Measurements from ENCODE around the gene GLYATL1. TPM values are rescaled to one million over a fixed set of nuclear protein-coding genes. Genes with fewer than 3 reads are reported as not detected.

GLYATL1 gene, protein sequence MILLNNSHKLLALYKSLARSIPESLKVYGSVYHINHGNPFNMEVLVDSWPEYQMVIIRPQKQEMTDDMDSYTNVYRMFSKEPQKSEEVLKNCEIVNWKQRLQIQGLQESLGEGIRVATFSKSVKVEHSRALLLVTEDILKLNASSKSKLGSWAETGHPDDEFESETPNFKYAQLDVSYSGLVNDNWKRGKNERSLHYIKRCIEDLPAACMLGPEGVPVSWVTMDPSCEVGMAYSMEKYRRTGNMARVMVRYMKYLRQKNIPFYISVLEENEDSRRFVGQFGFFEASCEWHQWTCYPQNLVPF
- polyA plus RNA-seq (2011; rRNA removed) (0.26 and 0.49 TPM in 2 replicates), polyA minus RNA-seq (2011; rRNA and poly(A)+ RNA removed) (0.52 TPM in 1 of 2 replicates, not detected in the other)

DNA sequence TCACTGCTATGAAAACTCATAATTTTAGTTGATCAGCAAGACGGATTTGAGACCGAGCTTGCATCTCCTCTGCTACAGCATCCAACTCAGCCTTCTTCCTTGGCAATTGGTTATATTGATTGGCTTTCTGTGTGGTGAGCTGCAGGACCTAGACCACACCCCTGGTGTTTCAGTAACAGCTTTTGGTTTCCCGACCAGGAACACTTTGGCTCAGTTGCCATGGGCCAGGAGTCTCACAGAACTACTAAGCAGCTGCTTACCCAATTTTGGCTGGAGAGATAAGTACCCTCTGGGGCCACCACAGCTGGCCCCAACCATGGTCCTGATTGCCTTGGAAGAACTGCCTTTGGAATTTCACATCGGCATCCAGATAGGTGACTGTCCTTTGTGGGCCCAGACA lies at the start of gene GLYATL1:
Gene GLYATL1 (plus strand): TSS at position 212 of the 400 bp plus-strand sequence. CDS start 7,600 bp downstream, outside the sequence.
- POLR2A ChIA-PET, result no interaction called here
- CTCF ChIA-PET, result interaction anchor here (1.7 to 1.9 kb wide), 2 partner anchors 9 to 12 kb away, joined by 4 to 5 read pairs; no protein-coding TSS in a partner anchor
- TF ChIP-seq, protein P1, sequence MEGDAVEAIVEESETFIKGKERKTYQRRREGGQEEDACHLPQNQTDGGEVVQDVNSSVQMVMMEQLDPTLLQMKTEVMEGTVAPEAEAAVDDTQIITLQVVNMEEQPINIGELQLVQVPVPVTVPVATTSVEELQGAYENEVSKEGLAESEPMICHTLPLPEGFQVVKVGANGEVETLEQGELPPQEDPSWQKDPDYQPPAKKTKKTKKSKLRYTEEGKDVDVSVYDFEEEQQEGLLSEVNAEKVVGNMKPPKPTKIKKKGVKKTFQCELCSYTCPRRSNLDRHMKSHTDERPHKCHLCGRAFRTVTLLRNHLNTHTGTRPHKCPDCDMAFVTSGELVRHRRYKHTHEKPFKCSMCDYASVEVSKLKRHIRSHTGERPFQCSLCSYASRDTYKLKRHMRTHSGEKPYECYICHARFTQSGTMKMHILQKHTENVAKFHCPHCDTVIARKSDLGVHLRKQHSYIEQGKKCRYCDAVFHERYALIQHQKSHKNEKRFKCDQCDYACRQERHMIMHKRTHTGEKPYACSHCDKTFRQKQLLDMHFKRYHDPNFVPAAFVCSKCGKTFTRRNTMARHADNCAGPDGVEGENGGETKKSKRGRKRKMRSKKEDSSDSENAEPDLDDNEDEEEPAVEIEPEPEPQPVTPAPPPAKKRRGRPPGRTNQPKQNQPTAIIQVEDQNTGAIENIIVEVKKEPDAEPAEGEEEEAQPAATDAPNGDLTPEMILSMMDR (IDR thresholded peaks at IDR 0.05; ENCODE audit: insufficient read depth, low read depth, low read length), result no peak
- Histone ChIP-seq H3K4me3 (ENCODE audit: low read depth, low read length) (no peak within 1 kb of the TSS), H3K27me3 (ENCODE audit: control insufficient read depth, insufficient read depth, low read length) (no peaks in the 10 kb centered on the region; the same call in 1 of the 2 replicates), H3K36me3 (ENCODE audit: control insufficient read depth, insufficient read depth, low read length) (no peaks in the 10 kb centered on the region)
- DNase-seq (ENCODE audit: low read depth), result no peak

DNA sequence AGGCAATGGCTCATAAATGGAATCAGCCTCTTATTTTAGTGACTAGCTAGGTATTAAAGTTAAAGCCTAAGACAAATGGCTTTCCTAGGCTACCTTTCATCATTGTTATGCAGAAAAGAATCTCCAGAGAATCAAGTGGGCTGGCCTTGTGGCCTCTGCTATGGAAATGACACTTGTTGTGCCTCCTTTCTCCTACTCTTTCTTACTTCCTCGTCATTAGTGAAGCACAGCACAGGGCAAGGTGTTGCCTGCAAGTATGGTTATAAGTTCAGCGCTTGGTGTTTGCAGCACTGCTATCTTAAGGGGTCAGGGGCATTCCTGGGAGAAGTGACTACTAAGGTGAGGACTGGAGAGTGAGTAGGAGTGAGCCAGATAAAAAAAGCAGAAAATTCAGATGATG lies 45.4 kb upstream of the GLYATL1 start:
- no peaks in the 10 kb centered on the region for H3K36me3 ChIP-seq (ENCODE audit: control insufficient read depth, insufficient read depth, low read length)
- no peak overlapping the region for H3K4me3 ChIP-seq (ENCODE audit: low read depth, low read length)
- no peak for DNase-seq (ENCODE audit: low read depth)
- POLR2A ChIA-PET, result no interaction called here
- TF ChIP-seq, protein P1 (IDR thresholded peaks at IDR 0.05; ENCODE audit: insufficient read depth, low read depth, low read length), result no peak
- no peaks in the 10 kb centered on the region for H3K27me3 ChIP-seq (ENCODE audit: control insufficient read depth, insufficient read depth, low read length)
- CTCF ChIA-PET, result no interaction called here

DNA sequence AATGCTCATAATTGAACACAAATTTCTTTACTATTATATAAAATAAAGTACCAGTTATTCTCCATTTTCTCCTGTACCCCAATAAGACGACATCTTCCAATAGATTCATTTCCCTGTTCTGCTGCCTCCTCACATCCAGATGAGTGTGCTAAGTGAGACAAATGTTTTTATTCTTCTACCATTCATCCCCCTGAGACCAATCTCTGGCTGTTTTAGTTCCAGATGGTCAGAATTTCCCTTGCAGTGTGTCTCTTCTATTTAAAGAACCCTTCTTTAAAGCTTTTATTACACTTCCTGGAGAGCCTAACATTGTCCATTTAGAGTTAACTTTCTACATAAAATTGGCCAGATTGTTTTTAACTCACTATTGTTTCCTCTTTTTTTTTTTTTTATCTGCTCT lies 41.2 kb upstream of the GLYATL1 start:
- TF ChIP-seq, protein P1 (IDR thresholded peaks at IDR 0.05; ENCODE audit: insufficient read depth, low read depth, low read length), result no peak
- no peak for DNase-seq (ENCODE audit: low read depth)
- POLR2A ChIA-PET, result no interaction called here
- Histone ChIP-seq H3K27me3 (ENCODE audit: control insufficient read depth, insufficient read depth, low read length) (no peaks in the 10 kb centered on the region), H3K36me3 (ENCODE audit: control insufficient read depth, insufficient read depth, low read length) (no peaks in the 10 kb centered on the region), H3K4me3 (ENCODE audit: low read depth, low read length) (no peak overlapping the region)
- CTCF ChIA-PET, result no interaction called here

DNA sequence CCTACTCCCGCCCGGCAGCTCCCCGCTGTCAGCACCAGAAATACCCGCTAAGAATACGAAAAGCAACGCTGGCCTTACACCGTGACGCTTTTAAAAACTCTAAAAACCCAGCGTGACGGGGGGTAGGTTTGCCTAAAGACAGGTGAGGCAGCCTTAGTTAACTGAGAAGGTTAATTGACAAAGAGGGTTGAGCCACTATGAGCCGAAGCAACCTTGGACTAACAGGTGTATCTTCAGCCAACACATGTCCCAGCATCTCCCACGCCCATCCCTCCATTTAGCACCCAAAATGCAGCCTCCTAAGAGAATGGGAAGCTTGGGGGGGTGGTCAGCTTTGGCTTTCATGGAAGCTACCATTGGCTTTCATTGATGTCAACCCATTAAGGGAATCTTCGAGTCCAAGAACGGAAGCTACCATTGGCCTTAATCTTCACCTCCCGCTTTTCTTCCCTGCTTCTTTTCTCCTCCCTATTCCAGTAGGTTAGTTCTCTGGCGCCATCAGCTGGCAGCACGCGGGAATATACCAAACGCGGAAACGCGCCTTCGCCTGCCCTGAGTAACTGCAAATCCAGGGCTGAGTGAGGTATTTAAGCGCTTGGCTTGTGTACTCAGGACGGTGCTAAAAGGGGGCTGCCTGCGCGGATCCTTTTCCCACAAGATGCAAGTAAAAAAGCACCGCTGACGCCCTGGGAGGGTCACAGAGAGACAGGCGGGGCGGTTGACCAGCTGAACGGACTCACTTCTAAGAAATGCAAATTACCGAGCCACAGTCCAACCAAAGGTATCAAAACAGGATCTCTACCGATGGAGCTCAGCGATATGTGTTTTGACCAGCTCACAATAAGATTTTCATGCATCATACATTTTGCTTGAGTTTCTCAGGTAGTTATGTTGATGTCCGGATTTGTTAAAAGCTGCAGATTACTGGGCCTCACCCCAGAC lies 38.5 kb upstream of the GLYATL1 start:
- CTCF ChIA-PET, result interaction anchor here (0.6 to 1.8 kb wide), 14 partner anchors 12 to 333 kb away, joined by 3 to 12 read pairs (median 4); no protein-coding TSS in a partner anchor
- POLR2A ChIA-PET, result no interaction called here
- no peak for DNase-seq (ENCODE audit: low read depth)
- H3K36me3 ChIP-seq (ENCODE audit: control insufficient read depth, insufficient read depth, low read length), result no peaks in the 10 kb centered on the region
- no peak overlapping the region for H3K4me3 ChIP-seq (ENCODE audit: low read depth, low read length)
- no peaks in the 10 kb centered on the region for H3K27me3 ChIP-seq (ENCODE audit: control insufficient read depth, insufficient read depth, low read length)
- TF ChIP-seq, protein P1 (IDR thresholded peaks at IDR 0.05; ENCODE audit: insufficient read depth, low read depth, low read length), result peak; percentile 65

DNA sequence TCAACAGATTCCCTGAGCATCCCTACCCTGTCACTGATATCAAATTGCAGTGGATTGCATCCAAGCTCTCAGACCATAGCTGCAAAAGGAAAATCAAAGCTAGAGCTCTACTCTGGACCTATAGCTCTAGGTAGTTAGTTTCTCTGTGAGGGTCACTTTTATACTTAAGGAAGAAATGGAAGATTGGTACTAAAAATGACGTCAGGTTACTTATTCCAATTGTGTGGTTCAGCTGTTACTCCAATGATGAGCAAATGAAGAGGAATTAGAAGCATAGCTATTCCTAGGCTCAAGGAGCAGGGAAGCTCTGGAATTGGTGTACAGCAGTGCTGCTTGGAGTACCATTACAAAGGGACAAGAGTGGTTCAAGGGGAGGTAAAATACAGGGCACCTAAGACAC lies 36.4 kb upstream of the GLYATL1 start:
- TF ChIP-seq, protein P1 (IDR thresholded peaks at IDR 0.05; ENCODE audit: insufficient read depth, low read depth, low read length), result no peak
- CTCF ChIA-PET, result interaction anchor here (0.5 to 1.4 kb wide), 5 partner anchors 21 to 326 kb away, joined by 3 to 6 read pairs (median 4); no protein-coding TSS in a partner anchor

More for the DNA sequence above, 36.4 kb upstream of the GLYATL1 start:
- no peak overlapping the region for H3K4me3 ChIP-seq (ENCODE audit: low read depth, low read length)
- no peaks in the 10 kb centered on the region for H3K27me3 ChIP-seq (ENCODE audit: control insufficient read depth, insufficient read depth, low read length)
- DNase-seq (ENCODE audit: low read depth), result no peak
- no peaks in the 10 kb centered on the region for H3K36me3 ChIP-seq (ENCODE audit: control insufficient read depth, insufficient read depth, low read length)
- POLR2A ChIA-PET, result interaction anchor here (0.5 kb wide), 1 partner anchor 73 kb away, joined by 9 read pairs; no protein-coding TSS in a partner anchor

Data from BJ (cell line).